ENCODE measurements around the gene NMUR2.

Gene NMUR2

GRCh38 chr5:152366716-152367115 is 38.4 kb downstream of the NMUR2 start:
- H3K4me1 ChIP-seq (ENCODE audit: control insufficient read depth, insufficient read depth, low read length), result no peaks in the 10 kb centered on the region
- H3K9ac ChIP-seq (ENCODE audit: low read length), result no peak overlapping the region
- no peak overlapping the region for H3K4me3 ChIP-seq (ENCODE audit: low read length)
- no peaks in the 10 kb centered on the region for H3K36me3 ChIP-seq (ENCODE audit: control insufficient read depth, insufficient read depth, low read length)
- no peaks in the 10 kb centered on the region for H3K27me3 ChIP-seq (ENCODE audit: control insufficient read depth, insufficient read depth, low read length)
- no peaks in the 10 kb centered on the region for H3K9me3 ChIP-seq (ENCODE audit: control insufficient read depth, low read length)

- Histone ChIP-seq H3K4me3 (ENCODE audit: low read length) (no peak overlapping the region), H3K9me3 (ENCODE audit: control insufficient read depth, low read length) (no peaks in the 10 kb centered on the region), H3K4me1 (ENCODE audit: control insufficient read depth, insufficient read depth, low read length) (no peaks in the 10 kb centered on the region), H3K27me3 (ENCODE audit: control insufficient read depth, insufficient read depth, low read length) (no peaks in the 10 kb centered on the region), H3K36me3 (ENCODE audit: control insufficient read depth, insufficient read depth, low read length) (no peaks in the 10 kb centered on the region), H3K9ac (ENCODE audit: low read length) (no peak overlapping the region)
These were observed 40.2 kb downstream of the NMUR2 start for GRCh38 chr5:152364899-152365298.

- Histone ChIP-seq H3K9ac (ENCODE audit: low read length) (no peak overlapping the region), H3K4me1 (ENCODE audit: control insufficient read depth, insufficient read depth, low read length) (peaks cover under 1% of the 10 kb centered on the region)
These were observed 40.9 kb downstream of the NMUR2 start for GRCh38 chr5:152364172-152364571.

GRCh38 chr5:152358861-152359568 is 46.1 kb downstream of the NMUR2 start:
- peaks cover 3% of the 10 kb centered on the region for H3K4me1 ChIP-seq (ENCODE audit: control insufficient read depth, insufficient read depth, low read length)
- no peak overlapping the region for H3K9ac ChIP-seq (ENCODE audit: low read length)
- H3K36me3 ChIP-seq (ENCODE audit: control insufficient read depth, insufficient read depth, low read length), result no peaks in the 10 kb centered on the region
- H3K4me3 ChIP-seq (ENCODE audit: low read length), result no peak overlapping the region
- H3K9me3 ChIP-seq (ENCODE audit: control insufficient read depth, low read length), result no peaks in the 10 kb centered on the region
- H3K27me3 ChIP-seq (ENCODE audit: control insufficient read depth, insufficient read depth, low read length), result no peaks in the 10 kb centered on the region

More at GRCh38 chr5:152364172-152364571, 40.9 kb downstream of the NMUR2 start:
- H3K27me3 ChIP-seq (ENCODE audit: control insufficient read depth, insufficient read depth, low read length), result no peaks in the 10 kb centered on the region
- H3K9me3 ChIP-seq (ENCODE audit: control insufficient read depth, low read length), result no peaks in the 10 kb centered on the region
- H3K4me3 ChIP-seq (ENCODE audit: low read length), result no peak overlapping the region
- no peaks in the 10 kb centered on the region for H3K36me3 ChIP-seq (ENCODE audit: control insufficient read depth, insufficient read depth, low read length)

- Histone ChIP-seq H3K36me3 (ENCODE audit: control insufficient read depth, insufficient read depth, low read length) (no peaks in the 10 kb centered on the region), H3K4me3 (ENCODE audit: low read length) (no peak overlapping the region), H3K9ac (ENCODE audit: low read length) (no peak overlapping the region), H3K27me3 (ENCODE audit: control insufficient read depth, insufficient read depth, low read length) (no peaks in the 10 kb centered on the region), H3K4me1 (ENCODE audit: control insufficient read depth, insufficient read depth, low read length) (peaks cover 4% of the 10 kb centered on the region), H3K9me3 (ENCODE audit: control insufficient read depth, low read length) (no peaks in the 10 kb centered on the region)
These were observed 48.6 kb downstream of the NMUR2 start for GRCh38 chr5:152356506-152356905.

GRCh38 chr5:152355061-152355460 is 50.0 kb downstream of the NMUR2 start:
- H3K4me3 ChIP-seq (ENCODE audit: low read length), result no peak overlapping the region
- H3K9me3 ChIP-seq (ENCODE audit: control insufficient read depth, low read length), result no peaks in the 10 kb centered on the region
- H3K36me3 ChIP-seq (ENCODE audit: control insufficient read depth, insufficient read depth, low read length), result no peaks in the 10 kb centered on the region
- H3K9ac ChIP-seq (ENCODE audit: low read length), result no peak overlapping the region
- H3K4me1 ChIP-seq (ENCODE audit: control insufficient read depth, insufficient read depth, low read length), result peaks cover 18% of the 10 kb centered on the region
- H3K27me3 ChIP-seq (ENCODE audit: control insufficient read depth, insufficient read depth, low read length), result no peaks in the 10 kb centered on the region

GRCh38 chr5:152353001-152353400 is 52.1 kb downstream of the NMUR2 start:
- H3K4me3 ChIP-seq (ENCODE audit: low read length), result no peak overlapping the region
- H3K27me3 ChIP-seq (ENCODE audit: control insufficient read depth, insufficient read depth, low read length), result no peaks in the 10 kb centered on the region
- no peaks in the 10 kb centered on the region for H3K36me3 ChIP-seq (ENCODE audit: control insufficient read depth, insufficient read depth, low read length)
- H3K9me3 ChIP-seq (ENCODE audit: control insufficient read depth, low read length), result no peaks in the 10 kb centered on the region
- no peak overlapping the region for H3K9ac ChIP-seq (ENCODE audit: low read length)
- peaks cover 20% of the 10 kb centered on the region for H3K4me1 ChIP-seq (ENCODE audit: control insufficient read depth, insufficient read depth, low read length)

- Histone ChIP-seq H3K36me3 (ENCODE audit: control insufficient read depth, insufficient read depth, low read length) (no peaks in the 10 kb centered on the region), H3K4me1 (ENCODE audit: control insufficient read depth, insufficient read depth, low read length) (peaks cover 20% of the 10 kb centered on the region), H3K9me3 (ENCODE audit: control insufficient read depth, low read length) (no peaks in the 10 kb centered on the region), H3K9ac (ENCODE audit: low read length) (no peak overlapping the region), H3K27me3 (ENCODE audit: control insufficient read depth, insufficient read depth, low read length) (no peaks in the 10 kb centered on the region), H3K4me3 (ENCODE audit: low read length) (no peak overlapping the region)
These were observed 55.2 kb downstream of the NMUR2 start for GRCh38 chr5:152349683-152350526.

Data from mucosa of stomach (tissue), 1 donor.